Measurements from ENCODE around the gene DPEP3. TPM values are rescaled to one million over a fixed set of nuclear protein-coding genes. Genes with fewer than 3 reads are reported as not detected.
"Not testable (repeated sequence)": the region's sequence is repeated elsewhere in the genome, so short reads cannot be mapped to it uniquely, and the experiment has no call there.

DPEP3 gene
- total RNA-seq, 1 experiment from 2014 or later: not detected

DNA sequence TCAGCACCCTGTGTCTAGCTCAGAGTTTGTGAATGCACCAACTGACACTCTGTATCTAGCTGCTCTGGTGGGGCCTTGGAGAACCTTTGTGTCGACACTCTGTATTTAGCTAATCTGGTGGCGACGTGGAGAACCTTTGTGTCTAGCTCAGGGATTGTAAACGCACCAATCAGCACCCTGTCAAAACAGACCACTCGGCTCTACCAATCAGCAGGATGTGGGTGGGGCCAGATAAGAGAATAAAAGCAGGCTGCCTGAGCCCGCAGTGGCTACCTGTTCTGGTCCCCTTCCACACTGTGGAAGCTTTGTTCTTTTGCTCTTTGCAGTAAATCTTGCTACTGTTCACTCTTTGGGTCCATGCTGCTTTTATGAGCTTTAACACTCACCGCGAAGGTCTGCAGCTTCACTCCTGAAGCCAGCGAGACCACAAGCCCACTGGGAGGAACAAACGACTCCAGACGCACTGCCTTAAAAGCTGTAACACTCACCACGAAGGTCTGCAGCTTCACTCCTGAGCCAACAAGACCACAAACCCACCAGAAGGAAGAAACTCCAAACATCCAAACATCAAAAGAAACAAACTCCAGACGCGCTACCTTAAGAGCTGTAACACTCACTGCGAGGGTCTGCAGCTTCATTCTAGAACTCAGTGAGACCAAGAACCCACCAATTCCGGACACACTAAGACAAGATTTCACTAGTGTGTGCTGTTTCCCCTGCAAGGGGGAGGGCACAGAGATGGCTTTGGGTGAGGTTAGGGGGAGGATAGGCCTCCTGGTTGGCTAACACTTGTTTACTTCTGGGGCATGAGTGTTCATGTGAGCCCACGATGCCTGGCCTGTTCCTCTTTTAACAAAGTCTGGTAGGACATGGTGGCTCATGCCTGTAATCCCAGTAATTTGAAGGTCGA is 18.7 kb upstream of the DPEP3 start, which contains the start of gene DPEP2:
DPEP2 (minus strand) TSS at position 706 of the 910 bp plus-strand sequence. CDS start 6,272 bp downstream, outside the sequence.
- peak within 1 kb of the TSS; percentile 50 for H3K4me3 ChIP-seq (ENCODE audit: low read length)
- not testable (repeated sequence) for H3K9me2 ChIP-seq (replicated peaks; ENCODE audit: insufficient read depth, low read length); H3K79me2 ChIP-seq (ENCODE audit: low read length); H4K20me1 ChIP-seq (ENCODE audit: insufficient read depth, low read depth, low read length); DNase-seq; H3K36me3 ChIP-seq (ENCODE audit: insufficient read depth, low read length); H3K27me3 ChIP-seq (ENCODE audit: low read length); H3K9me3 ChIP-seq (ENCODE audit: low read length)
- H3K27ac ChIP-seq (ENCODE audit: low read length): peak within 1 kb of the TSS; percentile 74
- H3K4me2 ChIP-seq (ENCODE audit: low read depth, low read length, poor library complexity, severe bottlenecking): peak within 1 kb of the TSS; percentile 61
- peak within 1 kb of the TSS; percentile 74 for H2AFZ ChIP-seq (ENCODE audit: low read length)
- H3K4me1 ChIP-seq (ENCODE audit: low read length): peaks cover 35% of the 10 kb centered on the region
- peak within 1 kb of the TSS; percentile 58 for H3K9ac ChIP-seq (ENCODE audit: low read length)

DNA sequence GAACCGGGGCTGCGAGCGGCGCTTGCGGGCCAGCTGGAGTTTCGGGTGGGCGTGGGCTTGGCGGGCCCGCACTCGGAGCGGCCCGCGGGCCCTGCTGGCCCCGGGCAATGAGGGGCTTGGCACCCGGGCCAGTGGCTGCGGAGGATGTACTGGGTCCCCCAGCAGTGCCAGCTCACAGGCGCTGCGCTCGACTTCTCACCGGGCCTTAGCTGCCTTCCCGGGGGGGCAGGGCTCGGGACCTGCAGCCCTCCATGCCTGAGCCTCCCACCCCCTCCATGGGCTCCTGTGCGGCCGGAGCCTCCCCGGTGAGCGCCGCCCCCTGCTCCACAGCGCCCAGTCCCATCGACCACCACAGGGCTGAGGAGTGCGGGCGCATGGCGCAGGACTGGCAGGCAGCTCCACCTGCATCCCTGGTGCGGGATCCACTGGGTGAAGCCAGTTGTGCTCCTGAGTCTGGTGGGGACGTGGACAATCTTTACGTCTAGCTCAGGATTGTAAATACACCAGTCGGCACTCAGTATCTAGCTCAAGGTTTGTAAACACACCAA is 18.0 kb upstream of the DPEP3 start:
- H3K27me3 ChIP-seq (ENCODE audit: low read length); H3K36me3 ChIP-seq (ENCODE audit: insufficient read depth, low read length); H4K20me1 ChIP-seq (ENCODE audit: insufficient read depth, low read depth, low read length); H3K79me2 ChIP-seq (ENCODE audit: low read length); H3K27ac ChIP-seq (ENCODE audit: low read length); DNase-seq; H3K9ac ChIP-seq (ENCODE audit: low read length); H3K4me2 ChIP-seq (ENCODE audit: low read depth, low read length, poor library complexity, severe bottlenecking); H3K4me3 ChIP-seq (ENCODE audit: low read length); H2AFZ ChIP-seq (ENCODE audit: low read length); H3K9me3 ChIP-seq (ENCODE audit: low read length); H3K9me2 ChIP-seq (replicated peaks; ENCODE audit: insufficient read depth, low read length): not testable (repeated sequence)
- H3K4me1 ChIP-seq (ENCODE audit: low read length): peaks cover 40% of the 10 kb centered on the region

DNA sequence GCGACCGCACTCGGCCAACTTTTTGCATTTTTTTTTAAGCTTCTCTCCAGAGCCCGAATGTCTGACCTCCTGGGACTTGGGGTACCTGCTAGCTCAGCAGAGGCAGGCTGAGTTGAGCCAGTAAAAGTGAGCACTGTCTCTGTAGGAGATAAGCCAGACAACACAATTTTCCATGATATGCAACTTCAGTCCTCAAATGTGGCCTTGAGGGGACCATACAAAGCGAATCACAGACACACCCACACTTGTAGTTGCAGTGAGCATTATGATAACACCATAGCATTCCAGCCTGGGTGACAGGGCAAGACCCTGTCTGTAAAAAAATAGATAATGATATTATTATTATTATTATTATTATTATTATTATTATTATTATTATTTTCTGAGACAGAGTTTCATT is 16.4 kb upstream of the DPEP3 start:
- Histone ChIP-seq H2AFZ (ENCODE audit: low read length) (no peak overlapping the region), H3K4me3 (ENCODE audit: low read length) (no peak overlapping the region), H3K36me3 (ENCODE audit: insufficient read depth, low read length) (no peaks in the 10 kb centered on the region), H3K27me3 (ENCODE audit: low read length) (no peaks in the 10 kb centered on the region), H3K4me1 (ENCODE audit: low read length) (peaks cover 49% of the 10 kb centered on the region), H3K27ac (ENCODE audit: low read length) (no peak overlapping the region), H4K20me1 (ENCODE audit: insufficient read depth, low read depth, low read length) (no peaks in the 10 kb centered on the region), H3K79me2 (ENCODE audit: low read length) (no peaks in the 10 kb centered on the region), H3K4me2 (ENCODE audit: low read depth, low read length, poor library complexity, severe bottlenecking) (peak overlapping the region; percentile 29), H3K9me3 (ENCODE audit: low read length) (no peaks in the 10 kb centered on the region), H3K9ac (ENCODE audit: low read length) (no peak overlapping the region), H3K9me2 (replicated peaks; ENCODE audit: insufficient read depth, low read length) (no peaks in the 10 kb centered on the region)
- no peak for DNase-seq

GRCh38 chr16:67995423-67995822 is 15.1 kb upstream of the DPEP3 start:
- H3K79me2 ChIP-seq (ENCODE audit: low read length): no peaks in the 10 kb centered on the region
- H3K9ac ChIP-seq (ENCODE audit: low read length): no peak overlapping the region
- H3K36me3 ChIP-seq (ENCODE audit: insufficient read depth, low read length): no peaks in the 10 kb centered on the region
- H4K20me1 ChIP-seq (ENCODE audit: insufficient read depth, low read depth, low read length): no peaks in the 10 kb centered on the region
- H3K4me1 ChIP-seq (ENCODE audit: low read length): peaks cover 46% of the 10 kb centered on the region
- no peaks in the 10 kb centered on the region for H3K9me2 ChIP-seq (replicated peaks; ENCODE audit: insufficient read depth, low read length)
- no peak overlapping the region for H3K4me2 ChIP-seq (ENCODE audit: low read depth, low read length, poor library complexity, severe bottlenecking)
- H3K9me3 ChIP-seq (ENCODE audit: low read length): no peaks in the 10 kb centered on the region
- no peak overlapping the region for H2AFZ ChIP-seq (ENCODE audit: low read length)
- no peak overlapping the region for H3K27ac ChIP-seq (ENCODE audit: low read length)
- no peaks in the 10 kb centered on the region for H3K27me3 ChIP-seq (ENCODE audit: low read length)
- DNase-seq: no peak
- no peak overlapping the region for H3K4me3 ChIP-seq (ENCODE audit: low read length)

DNA sequence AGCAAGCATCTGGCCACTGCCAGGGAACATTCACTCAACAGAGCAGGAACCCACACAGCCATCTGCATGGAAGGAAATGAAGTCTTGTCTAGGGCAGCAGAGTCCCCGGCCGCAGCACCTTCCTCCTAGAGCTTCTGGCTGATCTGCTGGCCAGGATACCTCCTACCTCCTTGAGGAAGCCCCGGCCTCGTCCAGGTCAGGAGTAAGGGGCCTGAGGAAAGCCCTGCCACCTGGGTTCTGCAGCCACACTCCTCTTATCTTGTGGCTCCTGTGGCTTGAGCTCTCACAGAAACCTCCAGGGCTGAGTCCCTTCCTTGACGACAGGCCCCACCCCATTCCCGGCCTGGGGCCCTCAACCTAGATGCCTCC is 13.7 kb upstream of the DPEP3 start:
- H3K9me2 ChIP-seq (replicated peaks; ENCODE audit: insufficient read depth, low read length); H3K27me3 ChIP-seq (ENCODE audit: low read length); H3K27ac ChIP-seq (ENCODE audit: low read length); H3K4me2 ChIP-seq (ENCODE audit: low read depth, low read length, poor library complexity, severe bottlenecking); H3K9me3 ChIP-seq (ENCODE audit: low read length); H2AFZ ChIP-seq (ENCODE audit: low read length); H3K79me2 ChIP-seq (ENCODE audit: low read length); H3K9ac ChIP-seq (ENCODE audit: low read length); H4K20me1 ChIP-seq (ENCODE audit: insufficient read depth, low read depth, low read length); H3K36me3 ChIP-seq (ENCODE audit: insufficient read depth, low read length); DNase-seq; H3K4me3 ChIP-seq (ENCODE audit: low read length): not testable (repeated sequence)
- H3K4me1 ChIP-seq (ENCODE audit: low read length): peaks cover 32% of the 10 kb centered on the region

- Histone ChIP-seq H3K36me3 (ENCODE audit: insufficient read depth, low read length) (no peaks in the 10 kb centered on the region), H3K27ac (ENCODE audit: low read length) (no peak overlapping the region), H3K4me3 (ENCODE audit: low read length) (peak overlapping the region; percentile 62), H3K9me2 (replicated peaks; ENCODE audit: insufficient read depth, low read length) (no peaks in the 10 kb centered on the region), H3K4me1 (ENCODE audit: low read length) (peaks cover 32% of the 10 kb centered on the region), H3K27me3 (ENCODE audit: low read length) (no peaks in the 10 kb centered on the region), H2AFZ (ENCODE audit: low read length) (peak overlapping the region; percentile 86), H3K9me3 (ENCODE audit: low read length) (no peaks in the 10 kb centered on the region), H4K20me1 (ENCODE audit: insufficient read depth, low read depth, low read length) (no peaks in the 10 kb centered on the region), H3K4me2 (ENCODE audit: low read depth, low read length, poor library complexity, severe bottlenecking) (peak overlapping the region; percentile 84), H3K79me2 (ENCODE audit: low read length) (no peaks in the 10 kb centered on the region), H3K9ac (ENCODE audit: low read length) (peak overlapping the region; percentile 66)
- DNase-seq: peak; percentile 94
Measured at GRCh38 chr16:67993207-67994039, 13.1 kb upstream of the DPEP3 start.

- Histone ChIP-seq H3K4me3 (ENCODE audit: low read length) (peak overlapping the region; percentile 62; the same call in 1 of the 2 replicates), H3K9me2 (replicated peaks; ENCODE audit: insufficient read depth, low read length) (no peaks in the 10 kb centered on the region), H3K27ac (ENCODE audit: low read length) (no peak overlapping the region), H3K9me3 (ENCODE audit: low read length) (no peaks in the 10 kb centered on the region), H3K4me2 (ENCODE audit: low read depth, low read length, poor library complexity, severe bottlenecking) (peak overlapping the region; percentile 84), H3K36me3 (ENCODE audit: insufficient read depth, low read length) (no peaks in the 10 kb centered on the region), H3K27me3 (ENCODE audit: low read length) (no peaks in the 10 kb centered on the region), H2AFZ (ENCODE audit: low read length) (peak overlapping the region; percentile 86; the same call in 1 of the 2 replicates), H3K4me1 (ENCODE audit: low read length) (peaks cover 32% of the 10 kb centered on the region), H3K9ac (ENCODE audit: low read length) (peak overlapping the region; percentile 66), H3K79me2 (ENCODE audit: low read length) (no peaks in the 10 kb centered on the region), H4K20me1 (ENCODE audit: insufficient read depth, low read depth, low read length) (no peaks in the 10 kb centered on the region)
- DNase-seq: no peak
Measured at GRCh38 chr16:67992661-67993206, 12.4 kb upstream of the DPEP3 start.

- Histone ChIP-seq H3K4me1 (ENCODE audit: low read length) (peaks cover 15% of the 10 kb centered on the region), H3K79me2 (ENCODE audit: low read length) (no peaks in the 10 kb centered on the region), H3K9me3 (ENCODE audit: low read length) (no peaks in the 10 kb centered on the region), H3K36me3 (ENCODE audit: insufficient read depth, low read length) (no peaks in the 10 kb centered on the region), H3K27me3 (ENCODE audit: low read length) (no peaks in the 10 kb centered on the region), H3K9ac (ENCODE audit: low read length) (no peak overlapping the region), H4K20me1 (ENCODE audit: insufficient read depth, low read depth, low read length) (no peaks in the 10 kb centered on the region), H3K9me2 (replicated peaks; ENCODE audit: insufficient read depth, low read length) (no peaks in the 10 kb centered on the region), H3K4me3 (ENCODE audit: low read length) (no peak overlapping the region), H2AFZ (ENCODE audit: low read length) (no peak overlapping the region), H3K4me2 (ENCODE audit: low read depth, low read length, poor library complexity, severe bottlenecking) (no peak overlapping the region), H3K27ac (ENCODE audit: low read length) (no peak overlapping the region)
- no peak for DNase-seq
Measured at GRCh38 chr16:67990018-67990386, 9.7 kb upstream of the DPEP3 start.

Data from Karpas-422 (cell line).